ENCODE measurements around the gene TUBB2A.

GRCh38 chr6:3118353-3119039 lies 38.8 kb downstream of the TUBB2A start, which contains the start of gene BPHL:
- TF ChIP-seq, protein P1, sequence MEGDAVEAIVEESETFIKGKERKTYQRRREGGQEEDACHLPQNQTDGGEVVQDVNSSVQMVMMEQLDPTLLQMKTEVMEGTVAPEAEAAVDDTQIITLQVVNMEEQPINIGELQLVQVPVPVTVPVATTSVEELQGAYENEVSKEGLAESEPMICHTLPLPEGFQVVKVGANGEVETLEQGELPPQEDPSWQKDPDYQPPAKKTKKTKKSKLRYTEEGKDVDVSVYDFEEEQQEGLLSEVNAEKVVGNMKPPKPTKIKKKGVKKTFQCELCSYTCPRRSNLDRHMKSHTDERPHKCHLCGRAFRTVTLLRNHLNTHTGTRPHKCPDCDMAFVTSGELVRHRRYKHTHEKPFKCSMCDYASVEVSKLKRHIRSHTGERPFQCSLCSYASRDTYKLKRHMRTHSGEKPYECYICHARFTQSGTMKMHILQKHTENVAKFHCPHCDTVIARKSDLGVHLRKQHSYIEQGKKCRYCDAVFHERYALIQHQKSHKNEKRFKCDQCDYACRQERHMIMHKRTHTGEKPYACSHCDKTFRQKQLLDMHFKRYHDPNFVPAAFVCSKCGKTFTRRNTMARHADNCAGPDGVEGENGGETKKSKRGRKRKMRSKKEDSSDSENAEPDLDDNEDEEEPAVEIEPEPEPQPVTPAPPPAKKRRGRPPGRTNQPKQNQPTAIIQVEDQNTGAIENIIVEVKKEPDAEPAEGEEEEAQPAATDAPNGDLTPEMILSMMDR (IDR thresholded peaks at IDR 0.05) = no peak
- TF ChIP-seq POLR2AphosphoS5 (IDR thresholded peaks at IDR 0.05) (peak in 3 of 4 donors; percentile 86 to 88 (median 87)), EP300 (IDR thresholded peaks at IDR 0.05) (no peak)

Measured in sigmoid colon (tissue), 4 donors.